HG02763 (cell line): ENCODE results near the gene EPB41.
"Not testable (repeated sequence)": the region's sequence is repeated elsewhere in the genome, so short reads cannot be mapped to it uniquely, and the experiment has no call there.

Experiments
- ATAC-seq: cut with Tn5 transposase; IDR thresholded peaks from one replicate; pipeline ENCODE4 v1.9.1; 2021; ENCODE audit warnings: mild to moderate bottlenecking, moderate library complexity; ENCODE audit not compliant: unreplicated experiment

Gene EPB41

GRCh38 chr1:28914228-28915030 lies at the start of gene EPB41:
Gene EPB41 (plus strand): TSS chr1:28914569. CDS start chr1:28987438, 72,869 bp downstream.
- peak; percentile 77 for ATAC-seq

- no peak for ATAC-seq
These were observed 49.7 kb upstream of the EPB41 start for GRCh38 chr1:28864695-28865094.

- ATAC-seq = no peak
These were observed 48.2 kb upstream of the EPB41 start for GRCh38 chr1:28865997-28866650.

DNA sequence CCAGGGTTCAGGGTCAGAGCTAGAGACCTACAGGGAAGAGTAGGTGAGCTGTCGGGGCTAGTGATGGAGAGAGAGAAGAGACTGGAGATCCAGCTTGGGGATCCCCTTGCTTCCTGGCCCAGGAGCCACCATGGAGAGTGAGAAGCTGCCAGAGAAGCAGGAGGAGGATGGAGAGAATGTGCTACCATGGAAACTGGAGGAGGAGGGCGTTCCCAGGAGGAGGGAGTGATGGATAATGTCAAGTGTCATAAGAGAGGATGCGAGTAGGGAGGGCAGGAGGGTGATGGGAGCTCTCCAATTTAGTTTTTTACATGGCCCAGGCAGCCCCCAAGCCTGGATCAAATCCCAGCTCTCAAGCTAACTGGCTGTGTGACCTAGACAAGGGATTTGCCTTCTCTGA lies 46.5 kb upstream of the EPB41 start:
- no peak for ATAC-seq

DNA sequence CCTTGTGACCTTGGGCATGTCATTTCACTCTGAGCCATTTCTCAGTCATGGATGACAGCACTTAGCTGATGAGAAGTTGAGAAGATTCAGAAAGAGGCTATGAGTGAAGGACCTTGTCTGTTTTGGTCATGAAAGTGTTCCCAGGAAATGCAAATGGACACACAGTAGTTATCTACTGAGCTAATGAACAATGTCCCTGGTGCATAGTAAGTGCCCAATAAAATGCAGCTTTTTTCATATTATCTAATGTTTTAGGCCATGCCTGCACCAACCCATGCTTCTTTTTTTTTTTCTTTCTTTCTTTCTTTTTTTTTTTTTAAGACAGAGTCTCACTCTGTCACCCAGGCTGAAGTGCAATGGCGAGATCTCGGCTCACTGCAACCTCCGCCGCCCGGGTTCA lies 44.4 kb upstream of the EPB41 start:
- no peak for ATAC-seq

DNA sequence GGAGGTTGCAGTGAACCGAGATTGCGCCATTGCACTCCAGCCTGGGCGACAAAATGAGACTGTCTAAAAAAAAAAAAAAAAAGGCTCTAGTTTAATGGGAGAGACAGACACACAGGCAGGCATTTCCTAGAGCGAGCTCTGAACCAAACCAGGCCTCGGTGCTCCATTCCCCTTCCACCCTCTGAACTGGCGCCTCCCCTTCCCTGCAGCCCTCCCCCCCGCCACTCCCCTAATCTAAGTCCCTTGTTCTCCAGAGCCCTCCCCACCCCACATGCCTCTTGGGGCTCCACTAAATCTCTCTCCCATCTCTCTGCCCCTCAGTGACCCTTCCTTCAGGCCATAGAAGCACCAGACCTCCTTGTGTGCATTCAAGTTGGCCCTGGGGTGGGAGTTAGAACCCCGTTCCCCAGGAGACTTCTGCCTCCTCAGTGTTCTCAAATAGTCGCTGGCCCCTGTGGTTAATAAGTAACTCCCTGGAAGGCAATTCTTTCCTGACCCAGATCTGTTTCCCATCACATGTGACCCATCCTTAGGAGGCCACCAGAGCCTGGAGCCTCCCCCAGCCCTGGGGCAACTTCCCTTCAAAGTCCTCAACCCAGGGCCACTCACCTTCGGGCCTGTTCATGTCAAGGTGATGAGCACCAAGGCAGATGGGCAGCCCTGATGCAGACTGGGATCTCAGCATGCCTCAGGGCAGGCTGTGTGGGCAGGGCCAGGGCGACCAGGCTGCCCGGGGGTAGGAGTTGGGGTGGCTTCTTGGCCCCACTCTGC lies 42.6 kb upstream of the EPB41 start:
- no peak for ATAC-seq

DNA sequence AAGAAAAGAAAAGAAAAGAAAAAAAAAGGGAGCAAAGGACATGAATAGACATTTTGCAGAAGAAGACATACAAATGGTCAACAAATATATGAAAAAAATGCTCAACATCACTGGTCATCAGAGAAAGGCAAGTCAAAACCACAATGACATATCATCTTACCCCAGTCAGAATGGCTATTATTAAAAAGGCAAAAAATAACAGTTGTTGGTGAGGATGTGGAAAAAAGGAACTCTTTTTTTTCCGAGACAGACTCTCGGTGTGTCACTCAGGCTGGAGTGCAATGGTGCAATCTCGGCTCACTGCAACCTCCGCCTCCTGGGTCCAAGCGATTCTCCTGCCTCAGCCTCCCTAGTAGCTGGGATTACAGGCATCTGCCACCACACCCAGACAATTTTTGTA lies 39.2 kb upstream of the EPB41 start:
- ATAC-seq = not testable (repeated sequence)

- no peak for ATAC-seq
These were observed 37.1 kb upstream of the EPB41 start for GRCh38 chr1:28877132-28877781.

GRCh38 chr1:28878796-28879195 lies 35.6 kb upstream of the EPB41 start:
- no peak for ATAC-seq

GRCh38 chr1:28882009-28882628 lies 32.2 kb upstream of the EPB41 start:
- ATAC-seq = no peak

DNA sequence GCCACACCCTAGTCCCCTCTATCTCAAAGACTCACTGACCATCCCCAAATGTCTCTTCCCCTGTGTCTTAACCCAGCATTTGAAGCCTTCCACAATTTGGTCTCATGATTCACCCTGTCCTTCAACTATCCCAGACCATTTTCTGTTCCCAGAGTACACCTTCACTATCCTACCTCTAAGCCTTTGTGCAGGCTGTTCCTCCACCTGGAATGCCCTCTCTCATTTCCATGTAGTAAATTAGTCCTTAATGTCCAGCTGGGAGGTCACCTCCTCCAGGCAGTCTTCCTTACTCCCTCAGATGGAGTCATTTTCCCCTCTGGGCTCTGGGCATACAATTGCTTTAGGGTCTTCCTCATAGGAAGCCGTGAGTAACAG lies 31.1 kb upstream of the EPB41 start:
- ATAC-seq = no peak

DNA sequence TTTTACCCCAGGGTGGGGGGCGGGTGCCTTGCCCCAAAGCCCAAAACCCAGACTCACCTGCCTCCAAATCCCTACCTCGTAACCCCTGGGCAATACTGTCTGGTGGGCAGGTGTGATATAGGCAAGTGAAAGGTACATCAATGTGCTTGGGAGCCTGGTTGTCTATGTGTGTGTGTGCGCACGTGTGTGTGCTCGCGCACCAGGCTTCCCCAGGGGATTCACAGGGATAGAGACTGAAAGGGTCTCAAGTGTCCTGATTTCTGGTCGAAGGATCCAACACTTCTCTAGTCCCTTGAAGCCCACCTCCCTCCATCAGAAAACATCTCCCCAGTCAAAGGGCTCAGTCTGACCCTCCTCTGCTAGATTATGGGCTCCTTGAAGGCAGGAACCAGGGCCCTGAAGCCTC lies 28.9 kb upstream of the EPB41 start:
- no peak for ATAC-seq

DNA sequence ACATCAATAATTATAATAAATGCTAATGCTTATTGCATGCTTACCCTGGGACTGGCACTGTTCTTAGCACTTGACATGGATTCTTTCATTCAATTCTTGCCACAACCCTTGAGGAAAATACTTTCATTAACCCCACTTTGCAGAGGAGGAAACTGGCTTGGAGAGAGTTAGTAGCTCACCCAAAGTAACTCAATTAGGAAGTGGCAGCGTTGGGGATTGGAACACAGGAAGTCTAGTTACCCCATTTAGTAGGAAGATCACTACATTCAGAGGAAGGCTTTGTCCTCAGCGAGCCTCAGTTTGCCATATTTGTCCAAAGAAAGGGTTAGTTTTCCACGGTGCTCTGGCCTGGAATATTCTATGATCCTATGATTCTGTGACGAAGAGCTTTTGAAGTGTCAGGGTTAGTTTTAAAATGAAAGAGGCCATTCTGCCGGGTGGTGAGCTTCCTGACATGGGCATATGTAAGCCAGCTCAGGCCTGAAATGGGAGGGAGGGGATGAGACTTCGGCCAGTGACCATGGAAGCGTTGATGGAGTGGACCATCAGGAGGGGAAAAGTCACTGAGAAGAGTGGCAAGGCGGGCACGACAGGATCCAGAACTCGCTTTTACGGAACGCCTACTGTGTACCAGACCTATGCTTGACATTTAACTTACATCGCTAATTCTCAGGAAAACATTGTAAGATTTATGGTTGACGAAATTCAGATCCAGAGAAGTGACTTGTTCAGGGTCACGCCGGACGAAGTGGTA lies 28.2 kb upstream of the EPB41 start:
- no peak for ATAC-seq

GRCh38 chr1:28886731-28887418 lies 27.5 kb upstream of the EPB41 start:
- peak; percentile 55 for ATAC-seq

GRCh38 chr1:28887419-28887834 lies 26.9 kb upstream of the EPB41 start:
- ATAC-seq = no peak

DNA sequence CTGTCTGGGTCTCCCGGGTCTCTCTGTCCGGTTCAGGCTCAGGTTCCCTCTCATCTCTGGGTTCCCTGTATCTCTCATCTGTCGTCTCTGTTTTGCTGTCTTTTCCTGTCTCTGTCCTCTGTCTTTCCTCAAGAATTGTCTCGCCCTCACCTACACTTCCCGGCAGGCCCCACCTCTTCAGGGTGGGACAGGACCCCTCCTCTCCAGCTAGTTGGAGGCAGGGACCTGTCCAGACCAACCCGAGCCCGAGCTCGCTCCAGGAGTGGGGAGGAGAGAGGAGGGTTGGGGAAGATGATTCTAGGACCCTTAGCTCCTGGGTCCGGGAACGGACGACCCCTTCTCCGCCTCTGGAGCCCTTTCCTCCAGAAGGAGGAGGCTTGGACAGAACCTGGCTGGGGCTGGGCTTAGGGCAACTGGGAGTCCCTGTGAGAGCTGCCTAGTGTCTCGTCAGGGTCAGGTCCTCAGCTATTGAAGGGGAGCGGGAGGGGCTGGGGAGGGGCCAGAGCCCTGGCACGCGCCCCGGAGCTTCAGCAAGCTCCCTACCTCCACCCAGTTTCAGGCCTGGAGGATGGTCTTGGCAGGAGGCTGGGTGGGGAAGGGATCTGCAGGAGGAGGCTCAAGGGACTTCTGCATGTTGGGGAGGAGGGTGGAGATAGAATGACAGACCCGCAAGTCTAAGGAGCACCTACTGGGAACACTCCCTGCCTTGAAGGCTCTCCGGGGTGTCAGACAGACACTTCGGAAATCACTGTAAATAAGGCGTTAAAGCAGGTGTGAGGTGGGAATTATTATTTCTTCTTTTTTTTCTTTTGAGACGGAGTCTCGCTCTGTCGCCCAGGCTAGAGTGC lies 26.3 kb upstream of the EPB41 start:
- no peak for ATAC-seq

DNA sequence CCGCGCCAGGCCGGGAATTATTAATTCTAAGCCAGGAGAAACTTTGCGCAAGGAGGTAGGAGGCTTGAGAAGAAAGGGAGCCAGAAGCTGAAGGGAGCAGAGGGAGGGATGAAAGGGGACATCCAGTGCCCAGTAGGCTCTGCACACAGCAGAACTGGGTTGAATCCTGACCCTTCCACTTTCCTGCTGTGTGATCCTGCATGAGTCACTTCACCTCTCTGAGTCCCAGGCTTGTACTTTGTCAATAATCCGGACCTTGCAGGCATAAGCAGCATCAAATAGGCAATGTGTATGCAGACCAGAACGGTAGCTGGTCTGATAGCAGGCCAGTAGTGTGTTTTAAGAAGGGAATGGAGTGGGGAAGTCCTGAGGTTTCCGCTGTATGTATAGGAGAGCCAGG lies 25.5 kb upstream of the EPB41 start:
- ATAC-seq = no peak

DNA sequence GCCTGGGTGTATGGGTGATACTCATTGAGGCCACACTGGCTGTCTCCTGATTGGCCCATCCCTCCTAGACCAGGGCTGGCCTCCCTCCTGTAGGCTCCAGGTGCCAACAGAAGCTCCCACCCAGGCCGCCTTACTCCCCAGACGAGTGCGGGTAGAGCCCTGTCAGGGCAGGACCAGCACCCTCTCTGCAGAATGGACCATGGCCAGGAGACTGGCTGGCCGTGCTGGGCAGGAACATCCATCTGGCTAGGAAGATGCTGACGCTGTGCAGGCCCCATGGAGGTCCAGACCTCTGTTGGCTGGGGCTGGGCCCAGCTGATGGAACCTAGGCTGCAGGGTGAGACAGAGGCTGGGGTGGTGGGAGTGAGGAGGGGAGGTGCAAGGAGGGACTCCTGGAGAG lies 25.0 kb upstream of the EPB41 start:
- ATAC-seq = no peak

DNA sequence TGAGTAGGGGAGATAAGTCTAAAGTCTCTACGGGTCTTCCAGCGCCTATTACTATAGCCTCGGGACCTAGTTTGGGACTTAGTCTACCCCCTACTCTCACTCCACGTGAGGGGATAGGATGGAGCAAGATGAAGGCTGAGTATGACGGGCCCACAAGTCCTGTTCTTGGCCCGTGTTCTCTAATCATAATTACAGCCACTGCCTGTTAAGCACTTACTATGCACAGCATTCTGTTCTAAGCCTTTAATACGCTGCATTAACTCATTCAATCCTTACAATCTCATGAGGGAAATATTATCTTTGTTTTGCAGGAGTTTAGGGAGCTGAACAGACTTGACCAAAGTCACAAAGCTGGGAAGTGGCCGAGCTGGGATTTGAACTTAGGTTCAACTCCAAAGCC lies 23.9 kb upstream of the EPB41 start:
- ATAC-seq = no peak
